Mucosa of stomach (tissue), 1 donor: Measurements from ENCODE around the gene PATE1.
"Not testable (repeated sequence)": the region's sequence is repeated elsewhere in the genome, so short reads cannot be mapped to it uniquely, and the experiment has no call there.

Experiments used
- H3K27me3 ChIP-seq: one replicate; pipeline ENCODE4 v1.7.0; 2013; ENCODE audit warnings: mild to moderate bottlenecking, low read length; ENCODE audit not compliant: control insufficient read depth, insufficient read depth
- H3K36me3 ChIP-seq: one replicate; pipeline ENCODE4 v1.7.0; 2013; ENCODE audit warnings: low read length; ENCODE audit not compliant: control insufficient read depth, insufficient read depth
- H3K4me1 ChIP-seq: one replicate; pipeline ENCODE4 v1.7.0; 2013; ENCODE audit warnings: mild to moderate bottlenecking, low read length; ENCODE audit not compliant: control insufficient read depth, insufficient read depth
- H3K4me3 ChIP-seq: one replicate; pipeline ENCODE4 v1.7.0; 2013; ENCODE audit warnings: low read length
- H3K9ac ChIP-seq: one replicate; pipeline ENCODE4 v1.7.0; 2013; ENCODE audit warnings: mild to moderate bottlenecking, low read length, moderate library complexity
- H3K9me3 ChIP-seq: one replicate; pipeline ENCODE4 v1.7.0; 2013; ENCODE audit warnings: mild to moderate bottlenecking, low read length, moderate library complexity; ENCODE audit not compliant: control insufficient read depth
- donor health status: Pancreatic carcinoma.

Gene PATE1, protein sequence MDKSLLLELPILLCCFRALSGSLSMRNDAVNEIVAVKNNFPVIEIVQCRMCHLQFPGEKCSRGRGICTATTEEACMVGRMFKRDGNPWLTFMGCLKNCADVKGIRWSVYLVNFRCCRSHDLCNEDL

DNA sequence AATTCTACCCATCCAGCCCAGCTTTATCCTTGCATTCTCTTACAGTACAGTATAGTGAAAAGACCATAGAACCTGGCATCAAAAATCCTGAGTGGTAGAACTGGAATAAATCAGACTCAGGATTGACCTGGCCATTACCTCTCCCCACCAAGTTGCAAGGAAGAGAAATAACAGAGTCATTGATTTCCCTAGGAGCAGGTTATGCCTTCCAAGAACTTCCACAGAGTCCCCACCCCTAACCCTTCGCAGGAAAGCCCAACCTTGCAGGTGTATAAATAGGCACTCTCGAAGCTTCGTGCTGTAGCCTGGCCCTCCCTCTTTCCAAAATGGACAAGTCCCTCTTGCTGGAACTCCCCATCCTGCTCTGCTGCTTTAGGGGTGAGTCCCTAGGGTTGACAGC, at the start of gene PATE1:
PATE1 (plus strand) TSS at position 301 of the 400 bp plus-strand sequence; CDS start at position 327, 26 bp downstream.
- no peak within 1 kb of the TSS for H3K9ac ChIP-seq
- H3K36me3 ChIP-seq: no peaks in the 10 kb centered on the region
- H3K4me1 ChIP-seq: no peaks in the 10 kb centered on the region
- no peak within 1 kb of the TSS for H3K4me3 ChIP-seq
- H3K9me3 ChIP-seq: no peaks in the 10 kb centered on the region
- H3K27me3 ChIP-seq: no peaks in the 10 kb centered on the region

- Histone ChIP-seq H3K36me3 (no peaks in the 10 kb centered on the region), H3K4me1 (no peaks in the 10 kb centered on the region), H3K4me3 (no peak overlapping the region)
These were observed 45.0 kb upstream of the PATE1 start for GRCh38 chr11:125701018-125701610.

GRCh38 chr11:125701858-125702621, 44.0 kb upstream of the PATE1 start:
- Histone ChIP-seq H3K9me3 (no peaks in the 10 kb centered on the region), H3K9ac (no peak overlapping the region), H3K4me1 (no peaks in the 10 kb centered on the region), H3K27me3 (no peaks in the 10 kb centered on the region), H3K36me3 (no peaks in the 10 kb centered on the region), H3K4me3 (no peak overlapping the region)

More at GRCh38 chr11:125701018-125701610, 45.0 kb upstream of the PATE1 start:
- Histone ChIP-seq H3K9me3 (no peaks in the 10 kb centered on the region), H3K9ac (no peak overlapping the region), H3K27me3 (no peaks in the 10 kb centered on the region)

GRCh38 chr11:125704686-125705085, 41.4 kb upstream of the PATE1 start:
- not testable (repeated sequence) for H3K27me3 ChIP-seq, H3K9ac ChIP-seq, H3K9me3 ChIP-seq, H3K36me3 ChIP-seq, H3K4me3 ChIP-seq, H3K4me1 ChIP-seq

GRCh38 chr11:125720781-125721180, 25.3 kb upstream of the PATE1 start:
- H3K4me1 ChIP-seq: no peaks in the 10 kb centered on the region
- no peaks in the 10 kb centered on the region for H3K9me3 ChIP-seq
- no peak overlapping the region for H3K4me3 ChIP-seq
- H3K27me3 ChIP-seq: no peaks in the 10 kb centered on the region
- no peaks in the 10 kb centered on the region for H3K36me3 ChIP-seq
- H3K9ac ChIP-seq: no peak overlapping the region

GRCh38 chr11:125724125-125724524, 22.0 kb upstream of the PATE1 start:
- no peaks in the 10 kb centered on the region for H3K27me3 ChIP-seq
- H3K36me3 ChIP-seq: no peaks in the 10 kb centered on the region
- H3K4me1 ChIP-seq: no peaks in the 10 kb centered on the region
- H3K9me3 ChIP-seq: no peaks in the 10 kb centered on the region
- no peak overlapping the region for H3K4me3 ChIP-seq
- no peak overlapping the region for H3K9ac ChIP-seq

DNA sequence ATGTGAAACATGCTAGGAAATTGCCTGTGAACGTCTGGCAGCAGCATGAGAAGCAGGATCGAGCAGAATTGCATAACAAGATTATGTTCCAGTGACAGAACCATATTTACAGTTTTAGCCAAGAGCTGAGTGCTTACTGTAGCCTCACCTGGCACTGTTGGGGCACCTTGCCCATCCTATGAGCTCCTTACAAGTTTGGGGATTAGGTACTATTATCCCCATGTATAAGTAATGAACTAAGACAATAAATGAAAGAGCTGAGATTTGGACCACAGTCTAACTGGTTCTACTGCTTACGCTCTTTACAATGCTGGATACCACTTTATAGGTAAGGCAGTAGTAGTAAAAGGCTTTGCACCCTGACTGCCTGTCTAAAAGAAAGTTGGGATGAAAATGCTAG, 17.1 kb upstream of the PATE1 start:
- Histone ChIP-seq H3K27me3 (no peaks in the 10 kb centered on the region), H3K9ac (no peak overlapping the region), H3K4me1 (no peaks in the 10 kb centered on the region), H3K36me3 (no peaks in the 10 kb centered on the region), H3K9me3 (no peaks in the 10 kb centered on the region), H3K4me3 (no peak overlapping the region)

DNA sequence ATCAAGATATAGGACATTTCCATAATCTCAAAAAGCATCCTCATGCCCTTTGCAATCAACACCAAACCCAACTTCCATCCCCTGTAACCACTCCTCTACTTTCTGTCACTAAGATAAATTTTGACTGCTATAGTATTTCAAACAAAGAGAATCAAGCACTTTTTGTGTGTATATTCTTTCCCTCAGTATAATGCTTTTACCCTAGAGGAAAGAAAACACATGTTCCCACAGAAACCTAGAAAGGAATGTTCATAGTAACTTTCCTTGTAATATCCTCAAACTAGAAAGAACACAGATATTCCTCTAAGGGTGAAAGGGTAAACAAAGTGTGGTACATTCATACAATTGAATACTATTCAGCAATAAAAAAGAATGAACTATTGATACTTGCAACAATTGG, 5.5 kb upstream of the PATE1 start:
- Histone ChIP-seq H3K4me1 (no peaks in the 10 kb centered on the region), H3K4me3 (no peak overlapping the region), H3K36me3 (no peaks in the 10 kb centered on the region), H3K9ac (no peak overlapping the region), H3K27me3 (no peaks in the 10 kb centered on the region), H3K9me3 (no peaks in the 10 kb centered on the region)

DNA sequence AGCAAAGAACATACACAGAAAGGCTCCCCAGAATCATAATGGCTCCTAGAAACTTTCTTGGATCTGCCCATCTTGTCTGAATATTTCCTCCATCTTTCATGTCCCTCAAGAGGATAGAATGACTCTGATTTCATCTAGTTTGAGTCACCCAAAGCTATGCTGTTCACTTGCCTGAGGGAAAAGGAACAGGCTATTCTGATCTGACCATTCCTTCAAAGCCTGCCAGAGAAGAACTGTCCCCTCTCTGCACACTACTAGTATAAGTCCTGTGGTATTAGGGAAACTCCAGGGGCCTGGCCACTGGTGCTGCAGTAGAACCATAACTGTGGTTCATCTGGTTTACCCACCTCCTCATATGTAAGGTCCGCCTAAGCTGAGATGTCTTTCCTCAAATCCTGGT, 2.4 kb upstream of the PATE1 start:
- no peak overlapping the region for H3K9ac ChIP-seq
- H3K27me3 ChIP-seq: no peaks in the 10 kb centered on the region
- H3K36me3 ChIP-seq: no peaks in the 10 kb centered on the region
- no peaks in the 10 kb centered on the region for H3K9me3 ChIP-seq
- no peak overlapping the region for H3K4me3 ChIP-seq
- no peaks in the 10 kb centered on the region for H3K4me1 ChIP-seq

DNA sequence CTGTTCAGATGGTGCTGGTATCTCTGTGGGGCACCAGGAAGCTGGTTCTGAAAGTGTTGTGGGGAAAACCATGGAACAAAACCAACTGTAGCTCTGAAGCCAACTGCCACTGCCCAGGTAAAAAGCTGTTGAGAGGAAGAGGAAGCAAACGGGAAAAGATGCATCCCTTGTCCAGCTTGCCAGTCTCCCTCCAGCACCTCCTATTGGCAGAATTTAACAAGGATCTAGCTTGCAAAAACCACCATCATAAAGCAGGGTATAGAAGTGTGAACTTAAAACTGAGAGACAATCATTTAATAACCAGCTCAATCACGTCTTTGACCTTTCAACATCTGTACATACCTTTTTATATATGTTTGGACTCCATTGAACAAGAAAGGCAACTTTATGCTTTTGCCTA, 4.5 kb downstream of the PATE1 start:
- Histone ChIP-seq H3K27me3 (no peaks in the 10 kb centered on the region), H3K4me3 (no peak overlapping the region), H3K9me3 (no peaks in the 10 kb centered on the region), H3K4me1 (no peaks in the 10 kb centered on the region), H3K9ac (no peak overlapping the region), H3K36me3 (no peaks in the 10 kb centered on the region)

GRCh38 chr11:125756050-125756449, 10.0 kb downstream of the PATE1 start:
- Histone ChIP-seq H3K9me3 (no peaks in the 10 kb centered on the region), H3K4me3 (no peak overlapping the region), H3K27me3 (no peaks in the 10 kb centered on the region), H3K9ac (no peak overlapping the region), H3K4me1 (no peaks in the 10 kb centered on the region), H3K36me3 (no peaks in the 10 kb centered on the region)

GRCh38 chr11:125762445-125762844, 16.4 kb downstream of the PATE1 start:
- Histone ChIP-seq H3K27me3 (no peaks in the 10 kb centered on the region), H3K4me1 (no peaks in the 10 kb centered on the region)

More at GRCh38 chr11:125762445-125762844, 16.4 kb downstream of the PATE1 start:
- Histone ChIP-seq H3K36me3 (no peaks in the 10 kb centered on the region), H3K9ac (no peak overlapping the region), H3K4me3 (no peak overlapping the region), H3K9me3 (no peaks in the 10 kb centered on the region)
